ENCODE data around the gene UGDH. TPM values are rescaled to one million over a fixed set of nuclear protein-coding genes. Genes with fewer than 3 reads are reported as not detected.

UGDH gene
- total and polyA plus RNA-seq, 10 of the 15 experiments (the other 5 are each of a cell fraction or from before 2014, with no cell fraction given): 11.1 to 60.3 (median 26.8) TPM

GRCh38 chr4:39469429-39470077 lies 57.7 kb downstream of the UGDH start (continued):
- TF ChIP-seq BCL3 (IDR thresholded peaks at IDR 0.05; ENCODE audit: borderline replicate concordance, insufficient read depth, low read depth, low read length, poor library complexity, severe bottlenecking): no peak
- TF ChIP-seq, protein P1, sequence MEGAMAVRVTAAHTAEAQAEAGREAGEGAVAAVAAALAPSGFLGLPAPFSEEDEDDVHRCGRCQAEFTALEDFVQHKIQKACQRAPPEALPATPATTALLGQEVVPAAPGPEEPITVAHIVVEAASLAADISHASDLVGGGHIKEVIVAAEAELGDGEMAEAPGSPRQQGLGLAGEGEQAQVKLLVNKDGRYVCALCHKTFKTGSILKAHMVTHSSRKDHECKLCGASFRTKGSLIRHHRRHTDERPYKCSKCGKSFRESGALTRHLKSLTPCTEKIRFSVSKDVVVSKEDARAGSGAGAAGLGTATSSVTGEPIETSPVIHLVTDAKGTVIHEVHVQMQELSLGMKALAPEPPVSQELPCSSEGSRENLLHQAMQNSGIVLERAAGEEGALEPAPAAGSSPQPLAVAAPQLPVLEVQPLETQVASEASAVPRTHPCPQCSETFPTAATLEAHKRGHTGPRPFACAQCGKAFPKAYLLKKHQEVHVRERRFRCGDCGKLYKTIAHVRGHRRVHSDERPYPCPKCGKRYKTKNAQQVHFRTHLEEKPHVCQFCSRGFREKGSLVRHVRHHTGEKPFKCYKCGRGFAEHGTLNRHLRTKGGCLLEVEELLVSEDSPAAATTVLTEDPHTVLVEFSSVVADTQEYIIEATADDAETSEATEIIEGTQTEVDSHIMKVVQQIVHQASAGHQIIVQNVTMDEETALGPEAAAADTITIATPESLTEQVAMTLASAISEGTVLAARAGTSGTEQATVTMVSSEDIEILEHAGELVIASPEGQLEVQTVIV (IDR thresholded peaks at IDR 0.05; ENCODE audit: borderline replicate concordance, partially characterized antibody): no peak
- TF ChIP-seq ZBED1 (IDR thresholded peaks at IDR 0.05; ENCODE audit: borderline replicate concordance): no peak
- no peak for TF ChIP-seq BMI1 (IDR thresholded peaks at IDR 0.05; ENCODE audit: borderline replicate concordance)
- no peak for TF ChIP-seq HDAC6 (IDR thresholded peaks at IDR 0.05; ENCODE audit: unreplicated experiment)
- TF ChIP-seq CBX3 (IDR thresholded peaks at IDR 0.05; ENCODE audit: borderline replicate concordance, low read depth): no peak
- no peak for TF ChIP-seq POLR2AphosphoS2 (IDR thresholded peaks at IDR 0.05; ENCODE audit: low read depth, low read length)
- TF ChIP-seq ATF3 (IDR thresholded peaks at IDR 0.05; ENCODE audit: borderline replicate concordance, extremely low read depth, low read depth, low read length): no peak
- TF ChIP-seq, protein P2, sequence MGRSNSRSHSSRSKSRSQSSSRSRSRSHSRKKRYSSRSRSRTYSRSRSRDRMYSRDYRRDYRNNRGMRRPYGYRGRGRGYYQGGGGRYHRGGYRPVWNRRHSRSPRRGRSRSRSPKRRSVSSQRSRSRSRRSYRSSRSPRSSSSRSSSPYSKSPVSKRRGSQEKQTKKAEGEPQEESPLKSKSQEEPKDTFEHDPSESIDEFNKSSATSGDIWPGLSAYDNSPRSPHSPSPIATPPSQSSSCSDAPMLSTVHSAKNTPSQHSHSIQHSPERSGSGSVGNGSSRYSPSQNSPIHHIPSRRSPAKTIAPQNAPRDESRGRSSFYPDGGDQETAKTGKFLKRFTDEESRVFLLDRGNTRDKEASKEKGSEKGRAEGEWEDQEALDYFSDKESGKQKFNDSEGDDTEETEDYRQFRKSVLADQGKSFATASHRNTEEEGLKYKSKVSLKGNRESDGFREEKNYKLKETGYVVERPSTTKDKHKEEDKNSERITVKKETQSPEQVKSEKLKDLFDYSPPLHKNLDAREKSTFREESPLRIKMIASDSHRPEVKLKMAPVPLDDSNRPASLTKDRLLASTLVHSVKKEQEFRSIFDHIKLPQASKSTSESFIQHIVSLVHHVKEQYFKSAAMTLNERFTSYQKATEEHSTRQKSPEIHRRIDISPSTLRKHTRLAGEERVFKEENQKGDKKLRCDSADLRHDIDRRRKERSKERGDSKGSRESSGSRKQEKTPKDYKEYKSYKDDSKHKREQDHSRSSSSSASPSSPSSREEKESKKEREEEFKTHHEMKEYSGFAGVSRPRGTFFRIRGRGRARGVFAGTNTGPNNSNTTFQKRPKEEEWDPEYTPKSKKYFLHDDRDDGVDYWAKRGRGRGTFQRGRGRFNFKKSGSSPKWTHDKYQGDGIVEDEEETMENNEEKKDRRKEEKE (IDR thresholded peaks at IDR 0.05): no peak
- TF ChIP-seq, protein P3, sequence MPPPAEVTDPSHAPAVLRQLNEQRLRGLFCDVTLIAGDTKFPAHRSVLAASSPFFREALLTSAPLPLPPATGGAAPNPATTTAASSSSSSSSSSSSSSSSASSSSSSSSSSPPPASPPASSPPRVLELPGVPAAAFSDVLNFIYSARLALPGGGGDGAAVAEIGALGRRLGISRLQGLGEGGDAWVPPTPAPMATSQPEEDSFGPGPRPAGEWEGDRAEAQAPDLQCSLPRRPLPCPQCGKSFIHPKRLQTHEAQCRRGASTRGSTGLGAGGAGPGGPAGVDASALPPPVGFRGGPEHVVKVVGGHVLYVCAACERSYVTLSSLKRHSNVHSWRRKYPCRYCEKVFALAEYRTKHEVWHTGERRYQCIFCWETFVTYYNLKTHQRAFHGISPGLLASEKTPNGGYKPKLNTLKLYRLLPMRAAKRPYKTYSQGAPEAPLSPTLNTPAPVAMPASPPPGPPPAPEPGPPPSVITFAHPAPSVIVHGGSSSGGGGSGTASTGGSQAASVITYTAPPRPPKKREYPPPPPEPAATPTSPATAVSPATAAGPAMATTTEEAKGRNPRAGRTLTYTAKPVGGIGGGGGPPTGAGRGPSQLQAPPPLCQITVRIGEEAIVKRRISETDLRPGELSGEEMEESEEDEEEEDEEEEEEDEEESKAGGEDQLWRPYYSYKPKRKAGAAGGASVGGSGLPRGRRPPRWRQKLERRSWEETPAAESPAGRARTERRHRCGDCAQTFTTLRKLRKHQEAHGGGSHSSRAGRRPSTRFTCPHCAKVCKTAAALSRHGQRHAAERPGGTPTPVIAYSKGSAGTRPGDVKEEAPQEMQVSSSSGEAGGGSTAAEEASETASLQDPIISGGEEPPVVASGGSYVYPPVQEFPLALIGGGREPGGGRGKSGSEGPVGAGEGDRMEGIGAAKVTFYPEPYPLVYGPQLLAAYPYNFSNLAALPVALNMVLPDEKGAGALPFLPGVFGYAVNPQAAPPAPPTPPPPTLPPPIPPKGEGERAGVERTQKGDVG (CRISPR knock-in tag; IDR thresholded peaks at IDR 0.05): no peak
- no peak for TF ChIP-seq IRF4 (IDR thresholded peaks at IDR 0.05; ENCODE audit: low read depth, low read length)
- no peak for TF ChIP-seq STAT1 (conservative IDR thresholded peaks at IDR 0.05)
- TF ChIP-seq RCOR1 (conservative IDR thresholded peaks at IDR 0.05; ENCODE audit: low read depth, low read length): no peak
- no peak for TF ChIP-seq ZZZ3 (IDR thresholded peaks at IDR 0.05; ENCODE audit: control insufficient read depth, insufficient read length, low read depth)
- no peak for TF ChIP-seq EGR1 (IDR thresholded peaks at IDR 0.05; ENCODE audit: borderline replicate concordance in 1 of 2, low read depth in 2 of 2, low read length in 2 of 2)
- TF ChIP-seq BCL11A (IDR thresholded peaks at IDR 0.05; ENCODE audit: low read depth, low read length): no peak
- no peak for TF ChIP-seq CBX5 (IDR thresholded peaks at IDR 0.05; ENCODE audit: low read depth)
- TF ChIP-seq NFYA (IDR thresholded peaks at IDR 0.05; ENCODE audit: borderline replicate concordance, low read depth, low read length): no peak

Measured in GM12878 (cell line).